ENCODE measurements around the gene KDM2A.

Gene KDM2A

DNA sequence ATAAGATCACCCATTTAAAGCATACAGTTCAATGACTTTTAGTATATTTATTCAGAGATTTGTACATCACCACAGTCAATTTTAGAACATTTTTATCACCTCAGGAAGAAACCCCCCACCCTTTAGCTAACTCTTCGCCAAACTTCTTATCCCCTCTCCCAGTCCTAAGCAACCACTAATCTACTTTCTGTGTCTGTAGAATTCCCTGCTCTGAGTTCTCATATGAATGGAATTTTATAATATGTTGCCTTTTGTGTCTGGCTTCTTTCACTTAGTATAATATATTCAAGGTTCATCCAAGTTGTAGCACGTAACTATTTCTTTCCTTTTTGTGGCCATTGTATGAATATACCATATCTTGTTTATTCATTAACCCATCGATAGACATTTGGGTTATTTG, 173.6 kb downstream of the KDM2A start:
- no peak overlapping the region for H2BK15ac ChIP-seq (ENCODE audit: low read length)
- H3K18ac ChIP-seq (ENCODE audit: low read length) = no peak overlapping the region
- H3K27me3 ChIP-seq (ENCODE audit: control insufficient read depth in 3 of 3, insufficient read depth in 3 of 3, low read depth in 1 of 3, low read length in 3 of 3) = no peaks in the 10 kb centered on the region
- peaks cover 0 to 22% of the 10 kb centered on the region in 2 donors for H3K9me3 ChIP-seq (replicated peaks in 1 of 2; ENCODE audit: control insufficient read depth in 2 of 2, insufficient read depth in 1 of 2, low read depth in 1 of 2, low read length in 2 of 2)
- no peak overlapping the region for H3K9ac ChIP-seq (ENCODE audit: low read depth, low read length, poor library complexity)
- no peak overlapping the region for H2BK5ac ChIP-seq (ENCODE audit: low read length)
- no peak overlapping the region for H3K14ac ChIP-seq (ENCODE audit: low read length)
- H2AFZ ChIP-seq (ENCODE audit: low read length) = no peak overlapping the region
- no peak for DNase-seq (ENCODE audit: low spot score)
- no peak overlapping the region for H3K4ac ChIP-seq (ENCODE audit: low read length)
- no peak overlapping the region for H2BK120ac ChIP-seq (ENCODE audit: low read depth, low read length)
- WGBS, 2 donors (ENCODE audit: extremely low coverage in 2 of 2, insufficient read length in 2 of 2, insufficient replicate concordance in 1 of 2) = no CpG with 5 or more reads among the region's 3 CpGs
- H2AK5ac ChIP-seq (ENCODE audit: low read depth, low read length) = no peak overlapping the region
- H2BK12ac ChIP-seq (ENCODE audit: low read length) = no peak overlapping the region
- no peak overlapping the region for H4K8ac ChIP-seq (ENCODE audit: low read depth, low read length)
- H3K4me3 ChIP-seq (ENCODE audit: low read length in 2 of 2) = no peak overlapping the region
- peaks cover 16 to 18% of the 10 kb centered on the region in 2 donors for H3K4me1 ChIP-seq (ENCODE audit: control insufficient read depth in 2 of 2, insufficient read depth in 1 of 2, low read depth in 1 of 2, low read length in 2 of 2)
- H3K4me2 ChIP-seq (ENCODE audit: insufficient read depth, low read length, poor library complexity, severe bottlenecking) = no peak overlapping the region
- H4K91ac ChIP-seq (ENCODE audit: low read depth, low read length, poor library complexity) = no peak overlapping the region
- H3K23ac ChIP-seq (ENCODE audit: low read depth, low read length, poor library complexity) = no peak overlapping the region
- H3K79me1 ChIP-seq (ENCODE audit: low read depth, low read length) = peaks cover 27% of the 10 kb centered on the region
- H3K27ac ChIP-seq (replicated peaks; ENCODE audit: low read length) = no peak overlapping the region
- peaks cover 20 to 71% of the 10 kb centered on the region in 2 donors for H3K36me3 ChIP-seq (replicated peaks in 1 of 2; ENCODE audit: control insufficient read depth in 2 of 2, insufficient read depth in 2 of 2, low read length in 2 of 2)

GRCh38 chr11:67293090-67293489, 174.0 kb downstream of the KDM2A start:
- no peak overlapping the region for H3K14ac ChIP-seq (ENCODE audit: low read length)
- H3K27me3 ChIP-seq (ENCODE audit: control insufficient read depth in 3 of 3, insufficient read depth in 3 of 3, low read depth in 1 of 3, low read length in 3 of 3) = no peaks in the 10 kb centered on the region
- H2BK12ac ChIP-seq (ENCODE audit: low read length) = no peak overlapping the region
- no peak overlapping the region for H3K4me3 ChIP-seq (ENCODE audit: low read length in 2 of 2)
- H2BK15ac ChIP-seq (ENCODE audit: low read length) = no peak overlapping the region
- H3K18ac ChIP-seq (ENCODE audit: low read length) = no peak overlapping the region
- no peak overlapping the region for H4K8ac ChIP-seq (ENCODE audit: low read depth, low read length)
- WGBS, 2 donors (ENCODE audit: extremely low coverage in 2 of 2, insufficient read length in 2 of 2, insufficient replicate concordance in 1 of 2) = no CpG with 5 or more reads among the region's 3 CpGs
- no peak overlapping the region for H3K27ac ChIP-seq (replicated peaks; ENCODE audit: low read length)
- no peak overlapping the region for H4K91ac ChIP-seq (ENCODE audit: low read depth, low read length, poor library complexity)
- H2BK5ac ChIP-seq (ENCODE audit: low read length) = no peak overlapping the region
- peaks cover 0 to 22% of the 10 kb centered on the region in 2 donors for H3K9me3 ChIP-seq (replicated peaks in 1 of 2; ENCODE audit: control insufficient read depth in 2 of 2, insufficient read depth in 1 of 2, low read depth in 1 of 2, low read length in 2 of 2)
- H3K9ac ChIP-seq (ENCODE audit: low read depth, low read length, poor library complexity) = no peak overlapping the region
- peaks cover 12 to 14% of the 10 kb centered on the region in 2 donors for H3K4me1 ChIP-seq (ENCODE audit: control insufficient read depth in 2 of 2, insufficient read depth in 1 of 2, low read depth in 1 of 2, low read length in 2 of 2)
- no peak overlapping the region for H2AFZ ChIP-seq (ENCODE audit: low read length)
- no peak overlapping the region for H3K4me2 ChIP-seq (ENCODE audit: insufficient read depth, low read length, poor library complexity, severe bottlenecking)
- no peak overlapping the region for H2AK5ac ChIP-seq (ENCODE audit: low read depth, low read length)
- no peak overlapping the region for H3K23ac ChIP-seq (ENCODE audit: low read depth, low read length, poor library complexity)
- no peak for DNase-seq (ENCODE audit: low spot score)
- H3K79me1 ChIP-seq (ENCODE audit: low read depth, low read length) = peaks cover 23% of the 10 kb centered on the region
- H3K36me3 ChIP-seq (replicated peaks in 1 of 2; ENCODE audit: control insufficient read depth in 2 of 2, insufficient read depth in 2 of 2, low read length in 2 of 2) = peaks cover 20 to 72% of the 10 kb centered on the region in 2 donors
- H3K4ac ChIP-seq (ENCODE audit: low read length) = no peak overlapping the region
- no peak overlapping the region for H2BK120ac ChIP-seq (ENCODE audit: low read depth, low read length)

GRCh38 chr11:67295846-67296245, 176.8 kb downstream of the KDM2A start:
- Histone ChIP-seq H2AK5ac (ENCODE audit: low read depth, low read length) (no peak overlapping the region), H3K79me1 (ENCODE audit: low read depth, low read length) (peaks cover 4% of the 10 kb centered on the region), H3K9ac (ENCODE audit: low read depth, low read length, poor library complexity) (no peak overlapping the region), H3K4me2 (ENCODE audit: insufficient read depth, low read length, poor library complexity, severe bottlenecking) (no peak overlapping the region), H3K14ac (ENCODE audit: low read length) (no peak overlapping the region), H3K27ac (replicated peaks; ENCODE audit: low read length) (no peak overlapping the region), H3K4ac (ENCODE audit: low read length) (no peak overlapping the region), H3K23ac (ENCODE audit: low read depth, low read length, poor library complexity) (no peak overlapping the region), H3K4me3 (ENCODE audit: low read length in 2 of 2) (no peak overlapping the region), H4K8ac (ENCODE audit: low read depth, low read length) (no peak overlapping the region), H2BK120ac (ENCODE audit: low read depth, low read length) (no peak overlapping the region), H2BK15ac (ENCODE audit: low read length) (no peak overlapping the region), H2AFZ (ENCODE audit: low read length) (no peak overlapping the region), H3K18ac (ENCODE audit: low read length) (no peak overlapping the region), H2BK12ac (ENCODE audit: low read length) (no peak overlapping the region), H2BK5ac (ENCODE audit: low read length) (no peak overlapping the region), H3K36me3 (replicated peaks in 1 of 2; ENCODE audit: control insufficient read depth in 2 of 2, insufficient read depth in 2 of 2, low read length in 2 of 2) (peaks cover 28 to 90% of the 10 kb centered on the region in 2 donors), H4K91ac (ENCODE audit: low read depth, low read length, poor library complexity) (no peak overlapping the region), H3K9me3 (replicated peaks in 1 of 2; ENCODE audit: control insufficient read depth in 2 of 2, insufficient read depth in 1 of 2, low read depth in 1 of 2, low read length in 2 of 2) (peaks cover 0 to 22% of the 10 kb centered on the region in 2 donors), H3K27me3 (ENCODE audit: control insufficient read depth in 3 of 3, insufficient read depth in 3 of 3, low read depth in 1 of 3, low read length in 3 of 3) (no peaks in the 10 kb centered on the region), H3K4me1 (ENCODE audit: control insufficient read depth in 2 of 2, insufficient read depth in 1 of 2, low read depth in 1 of 2, low read length in 2 of 2) (peaks cover 0 to 3% of the 10 kb centered on the region in 2 donors)
- no CpG with 5 or more reads among the region's 1 CpG for WGBS, 2 donors (ENCODE audit: extremely low coverage in 2 of 2, insufficient read length in 2 of 2, insufficient replicate concordance in 1 of 2)
- DNase-seq (ENCODE audit: low spot score) = no peak

DNA sequence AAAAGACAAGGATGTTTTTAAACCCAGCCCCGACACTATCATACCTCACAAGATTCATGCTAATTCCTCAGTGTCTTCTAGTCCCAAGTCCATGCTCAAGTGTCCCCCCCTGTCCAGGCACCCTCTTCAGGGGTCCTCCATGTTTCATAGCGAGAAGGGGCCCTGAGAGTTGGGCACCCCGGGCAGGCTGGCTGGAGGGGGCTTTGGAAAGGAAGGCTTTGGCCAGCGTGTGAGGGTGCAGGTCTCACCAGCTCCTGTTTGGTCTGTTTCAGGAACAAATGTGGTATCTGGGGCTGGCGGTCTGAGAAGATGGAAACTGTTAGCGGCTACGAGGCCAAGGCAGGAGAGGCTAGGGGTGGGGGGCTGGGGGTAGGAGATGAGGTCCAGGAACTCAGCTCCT, 179.7 kb downstream of the KDM2A start:
- peaks cover 24 to 74% of the 10 kb centered on the region in 2 donors for H3K36me3 ChIP-seq (replicated peaks in 1 of 2; ENCODE audit: control insufficient read depth in 2 of 2, insufficient read depth in 2 of 2, low read length in 2 of 2)
- H4K8ac ChIP-seq (ENCODE audit: low read depth, low read length) = no peak overlapping the region
- H2BK5ac ChIP-seq (ENCODE audit: low read length) = peak overlapping the region; percentile 53
- H3K4me2 ChIP-seq (ENCODE audit: insufficient read depth, low read length, poor library complexity, severe bottlenecking) = no peak overlapping the region
- DNase-seq (ENCODE audit: low spot score) = no peak
- H3K9me3 ChIP-seq (replicated peaks in 1 of 2; ENCODE audit: control insufficient read depth in 2 of 2, insufficient read depth in 1 of 2, low read depth in 1 of 2, low read length in 2 of 2) = peaks cover 0 to 22% of the 10 kb centered on the region in 2 donors
- H2AFZ ChIP-seq (ENCODE audit: low read length) = no peak overlapping the region
- H3K27ac ChIP-seq (replicated peaks; ENCODE audit: low read length) = no peak overlapping the region
- no peak overlapping the region for H3K18ac ChIP-seq (ENCODE audit: low read length)
- no peak overlapping the region for H3K4me3 ChIP-seq (ENCODE audit: low read length in 2 of 2)
- no peak overlapping the region for H3K9ac ChIP-seq (ENCODE audit: low read depth, low read length, poor library complexity)
- H2BK120ac ChIP-seq (ENCODE audit: low read depth, low read length) = no peak overlapping the region
- no peaks in the 10 kb centered on the region for H3K79me1 ChIP-seq (ENCODE audit: low read depth, low read length)
- H2AK5ac ChIP-seq (ENCODE audit: low read depth, low read length) = no peak overlapping the region
- H4K91ac ChIP-seq (ENCODE audit: low read depth, low read length, poor library complexity) = no peak overlapping the region
- no CpG with 5 or more reads among the region's 7 CpGs for WGBS, 2 donors (ENCODE audit: extremely low coverage in 2 of 2, insufficient read length in 2 of 2, insufficient replicate concordance in 1 of 2)
- H2BK15ac ChIP-seq (ENCODE audit: low read length) = no peak overlapping the region
- H3K23ac ChIP-seq (ENCODE audit: low read depth, low read length, poor library complexity) = no peak overlapping the region
- no peak overlapping the region for H3K4ac ChIP-seq (ENCODE audit: low read length)
- H3K4me1 ChIP-seq (ENCODE audit: control insufficient read depth in 2 of 2, insufficient read depth in 1 of 2, low read depth in 1 of 2, low read length in 2 of 2) = peaks cover 0 to 11% of the 10 kb centered on the region in 2 donors
- H3K27me3 ChIP-seq (ENCODE audit: control insufficient read depth in 3 of 3, insufficient read depth in 3 of 3, low read depth in 1 of 3, low read length in 3 of 3) = peaks cover 0 to 1% (median 0%) of the 10 kb centered on the region in 3 experiments
- no peak overlapping the region for H2BK12ac ChIP-seq (ENCODE audit: low read length)
- H3K14ac ChIP-seq (ENCODE audit: low read length) = no peak overlapping the region
